ENCODE results near the gene CCDC137. TPM values are rescaled to one million over a fixed set of nuclear protein-coding genes. Genes with fewer than 3 reads are reported as not detected.

Gene CCDC137
- total RNA-seq, 4 donors from 2014 or later: 18.2 to 25.6 (median 21.4) TPM

- H3K4me1 ChIP-seq: peaks cover 30 to 74% (median 42%) of the 10 kb centered on the region in 3 donors
- WGBS, 2 donors: 11 to 41% methylated on average over 6 to 9 of the region's 30 CpGs
- no peaks in the 10 kb centered on the region for H3K27me3 ChIP-seq
- H3K4me3 ChIP-seq: peak overlapping the region; percentile 87 to 97 (median 91)
- H3K36me3 ChIP-seq: peaks cover 16 to 37% (median 17%) of the 10 kb centered on the region in 3 donors
- peak overlapping the region; percentile 92 to 98 (median 94) for H3K27ac ChIP-seq
- intact Hi-C loops (cut with DNase I): no loop called here
- no peak for DNase-seq
- no peaks in the 10 kb centered on the region for H3K9me3 ChIP-seq
- TF ChIP-seq, protein P1, sequence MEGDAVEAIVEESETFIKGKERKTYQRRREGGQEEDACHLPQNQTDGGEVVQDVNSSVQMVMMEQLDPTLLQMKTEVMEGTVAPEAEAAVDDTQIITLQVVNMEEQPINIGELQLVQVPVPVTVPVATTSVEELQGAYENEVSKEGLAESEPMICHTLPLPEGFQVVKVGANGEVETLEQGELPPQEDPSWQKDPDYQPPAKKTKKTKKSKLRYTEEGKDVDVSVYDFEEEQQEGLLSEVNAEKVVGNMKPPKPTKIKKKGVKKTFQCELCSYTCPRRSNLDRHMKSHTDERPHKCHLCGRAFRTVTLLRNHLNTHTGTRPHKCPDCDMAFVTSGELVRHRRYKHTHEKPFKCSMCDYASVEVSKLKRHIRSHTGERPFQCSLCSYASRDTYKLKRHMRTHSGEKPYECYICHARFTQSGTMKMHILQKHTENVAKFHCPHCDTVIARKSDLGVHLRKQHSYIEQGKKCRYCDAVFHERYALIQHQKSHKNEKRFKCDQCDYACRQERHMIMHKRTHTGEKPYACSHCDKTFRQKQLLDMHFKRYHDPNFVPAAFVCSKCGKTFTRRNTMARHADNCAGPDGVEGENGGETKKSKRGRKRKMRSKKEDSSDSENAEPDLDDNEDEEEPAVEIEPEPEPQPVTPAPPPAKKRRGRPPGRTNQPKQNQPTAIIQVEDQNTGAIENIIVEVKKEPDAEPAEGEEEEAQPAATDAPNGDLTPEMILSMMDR (IDR thresholded peaks at IDR 0.05): no peak
- TF ChIP-seq POLR2A (IDR thresholded peaks at IDR 0.05): no peak
Observed at GRCh38 chr17:81665205-81666091, 1.1 kb upstream of the CCDC137 start.

DNA sequence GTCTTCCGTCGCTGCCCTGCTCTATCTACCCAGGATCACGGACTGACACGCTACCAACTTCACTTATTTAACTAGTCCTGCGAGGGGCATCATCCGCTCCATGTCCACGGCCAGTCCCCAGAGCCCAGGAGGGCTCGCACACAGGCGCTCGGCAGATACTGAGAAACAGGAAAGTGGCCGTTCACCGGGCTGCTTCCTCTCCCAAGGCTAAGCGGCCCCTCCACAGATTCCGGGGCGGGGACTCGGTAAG lies 520 bp upstream of the CCDC137 start:
- intact Hi-C loops (cut with DNase I): no loop called here
- Histone ChIP-seq H3K4me1 (peaks cover 30 to 69% (median 42%) of the 10 kb centered on the region in 3 donors), H3K27ac (peak overlapping the region; percentile 92 to 98 (median 94)), H3K4me3 (peak overlapping the region; percentile 87 to 97 (median 91)), H3K36me3 (peaks cover 19 to 42% (median 20%) of the 10 kb centered on the region in 3 donors), H3K27me3 (no peaks in the 10 kb centered on the region), H3K9me3 (no peaks in the 10 kb centered on the region)
- TF ChIP-seq, protein P1 (IDR thresholded peaks at IDR 0.05): no peak
- TF ChIP-seq POLR2A (IDR thresholded peaks at IDR 0.05): no peak
- WGBS, 2 donors: 0 to 4% methylated on average over 1 to 5 of the region's 16 CpGs
- DNase-seq: no peak

GRCh38 chr17:81667754-81668153 lies 1.2 kb downstream of the CCDC137 start:
- Histone ChIP-seq H3K9me3 (no peaks in the 10 kb centered on the region), H3K4me1 (peaks cover 30 to 61% (median 42%) of the 10 kb centered on the region in 3 donors), H3K4me3 (peak overlapping the region; percentile 87 to 97 (median 91)), H3K36me3 (peaks cover 31 to 60% (median 36%) of the 10 kb centered on the region in 3 donors), H3K27ac (peak overlapping the region; percentile 79 to 98 (median 93)), H3K27me3 (no peaks in the 10 kb centered on the region)
- no peak for DNase-seq
- TF ChIP-seq, protein P1 (IDR thresholded peaks at IDR 0.05): peak in 5 of 6 experiments; percentile 11 to 56 (median 30)
- TF ChIP-seq POLR2A (IDR thresholded peaks at IDR 0.05): no peak
- 38 to 58% methylated on average over 6 to 13 of the region's 18 CpGs for WGBS, 2 donors
- intact Hi-C loops (cut with DNase I): no loop called here

GRCh38 chr17:81672504-81672903 lies 6.0 kb downstream of the CCDC137 start:
- 60% methylated on average over 2 of the region's 18 CpGs; no CpG with 5 or more reads in 1 of the 2 donors for WGBS, 2 donors
- peaks cover 10 to 24% (median 14%) of the 10 kb centered on the region in 3 donors for H3K4me1 ChIP-seq
- no peaks in the 10 kb centered on the region for H3K27me3 ChIP-seq
- peaks cover 31 to 72% (median 49%) of the 10 kb centered on the region in 3 donors for H3K36me3 ChIP-seq
- TF ChIP-seq POLR2A (IDR thresholded peaks at IDR 0.05): no peak
- TF ChIP-seq, protein P1 (IDR thresholded peaks at IDR 0.05): no peak
- intact Hi-C loops (cut with DNase I): no loop called here
- no peak overlapping the region for H3K27ac ChIP-seq
- no peak for DNase-seq
- no peak overlapping the region for H3K4me3 ChIP-seq
- no peaks in the 10 kb centered on the region for H3K9me3 ChIP-seq

DNA sequence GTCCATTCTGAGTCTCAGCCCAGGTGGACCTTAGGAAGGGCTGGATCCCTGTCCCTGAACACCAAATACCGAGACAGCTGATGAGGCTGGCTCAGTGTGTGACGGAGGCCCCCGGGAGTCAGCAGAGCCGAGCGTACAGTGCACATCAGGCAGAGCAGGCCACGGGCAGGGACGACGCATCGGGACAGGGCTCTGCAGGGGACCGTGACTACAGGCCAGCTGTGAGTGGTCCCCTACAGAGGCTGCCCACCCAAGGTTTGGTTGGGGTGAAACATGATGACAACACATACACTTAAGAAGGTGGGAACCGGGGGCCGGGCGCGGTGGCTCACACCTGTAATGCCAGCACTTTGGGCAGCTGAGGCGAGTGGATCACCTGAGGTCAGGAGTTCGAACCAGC lies 6.4 kb downstream of the CCDC137 start:
- no peak for DNase-seq
- Histone ChIP-seq H3K36me3 (peaks cover 31 to 72% (median 49%) of the 10 kb centered on the region in 3 donors), H3K27me3 (no peaks in the 10 kb centered on the region), H3K4me3 (no peak overlapping the region), H3K4me1 (peaks cover 5 to 19% (median 10%) of the 10 kb centered on the region in 3 donors), H3K9me3 (no peaks in the 10 kb centered on the region), H3K27ac (no peak overlapping the region)
- 88 to 93% methylated on average over 4 to 6 of the region's 16 CpGs for WGBS, 2 donors
- intact Hi-C loops (cut with DNase I): no loop called here
- TF ChIP-seq POLR2A (IDR thresholded peaks at IDR 0.05): no peak
- TF ChIP-seq, protein P1 (IDR thresholded peaks at IDR 0.05): no peak

Data from esophagus squamous epithelium (tissue), 5 donors.